ENCODE results near the gene SRSF3. TPM values are rescaled to one million over a fixed set of nuclear protein-coding genes. Genes with fewer than 3 reads are reported as not detected.

Gene SRSF3
- total and polyA plus RNA-seq, 7 donors, result 101 to 292 (median 144) TPM

- intact Hi-C loops (cut with DNase I), result loop anchor here (1.0 to 5.0 kb wide), 5 partner anchors 31 to 133 kb away; partner anchors contain the start of genes KCTD20, PXT1 and SRSF3
- 45 to 50% methylated on average over 13 of the region's 13 CpGs for WGBS, 2 donors
Observed at GRCh38 chr6:36547646-36548400, 46.3 kb upstream of the SRSF3 start.

GRCh38 chr6:36548401-36548743 lies 45.8 kb upstream of the SRSF3 start:
- 90 to 93% methylated on average over 2 of the region's 2 CpGs for WGBS, 2 donors
- no peak for DNase-seq
- Histone ChIP-seq H3K9me3 (no peaks in the 10 kb centered on the region), H3K27ac (no peak overlapping the region), H3K27me3 (no peaks in the 10 kb centered on the region), H3K4me3 (no peak overlapping the region), H3K4me1 (peaks cover 0 to 37% (median 32%) of the 10 kb centered on the region in 4 donors), H3K36me3 (no peaks in the 10 kb centered on the region)
- no peak for TF ChIP-seq CTCF (IDR thresholded peaks at IDR 0.05)
- no peak for TF ChIP-seq POLR2AphosphoS5 (IDR thresholded peaks at IDR 0.05)
- no peak for TF ChIP-seq POLR2A (IDR thresholded peaks at IDR 0.05)
- no peak for TF ChIP-seq EP300 (IDR thresholded peaks at IDR 0.05)
- intact Hi-C loops (cut with DNase I), result loop anchor here (5.0 kb wide), 1 partner anchor 106 kb away; the partner anchor contains the start of genes KCTD20 and PXT1

More at GRCh38 chr6:36547646-36548400, 46.3 kb upstream of the SRSF3 start:
- Histone ChIP-seq H3K4me1 (peaks cover 0 to 42% (median 38%) of the 10 kb centered on the region in 4 donors), H3K27ac (peak overlapping the region; percentile 95 to 100 (median 99)), H3K36me3 (no peaks in the 10 kb centered on the region), H3K9me3 (no peaks in the 10 kb centered on the region), H3K4me3 (peak overlapping the region; percentile 90 to 99 (median 97)), H3K27me3 (no peaks in the 10 kb centered on the region)
- TF ChIP-seq CTCF (IDR thresholded peaks at IDR 0.05), result no peak
- no peak for TF ChIP-seq EP300 (IDR thresholded peaks at IDR 0.05)
- TF ChIP-seq POLR2AphosphoS5 (IDR thresholded peaks at IDR 0.05), result no peak
- TF ChIP-seq POLR2A (IDR thresholded peaks at IDR 0.05), result no peak
- no peak for DNase-seq

DNA sequence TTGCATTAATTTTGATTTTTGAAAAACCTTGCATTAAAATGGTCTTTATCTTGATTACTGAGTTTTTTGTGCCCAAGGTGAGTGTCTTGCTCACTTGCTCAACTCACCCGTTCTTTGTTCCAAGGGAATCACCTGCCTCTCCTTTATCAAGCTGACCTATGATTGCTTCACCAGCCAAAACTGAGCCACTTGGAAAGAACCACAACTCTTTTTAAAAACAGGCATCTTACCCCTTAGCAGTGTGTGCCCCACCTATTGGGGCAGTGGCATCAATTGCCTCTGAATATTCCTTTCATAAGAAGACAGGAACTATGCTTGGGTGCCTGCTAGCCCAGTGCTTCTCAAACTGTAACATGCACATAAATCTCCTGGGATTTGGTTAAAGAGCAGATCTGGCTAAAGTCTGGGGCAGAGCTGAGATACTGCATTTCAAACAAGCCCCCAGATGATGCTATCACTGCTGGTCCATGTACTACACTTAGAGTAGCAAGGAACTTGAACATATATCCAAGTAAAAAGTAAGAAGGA lies 43.6 kb upstream of the SRSF3 start:
- no peaks in the 10 kb centered on the region for H3K27me3 ChIP-seq
- H3K36me3 ChIP-seq, result no peaks in the 10 kb centered on the region
- peaks cover 0 to 20% (median 17%) of the 10 kb centered on the region in 4 donors for H3K4me1 ChIP-seq
- intact Hi-C loops (cut with DNase I), result no loop called here
- no peak for DNase-seq
- no peak overlapping the region for H3K4me3 ChIP-seq
- 74 to 87% methylated on average over 1 of the region's 1 CpG for WGBS, 2 donors
- TF ChIP-seq CTCF (IDR thresholded peaks at IDR 0.05) (no peak), EP300 (IDR thresholded peaks at IDR 0.05) (no peak), POLR2AphosphoS5 (IDR thresholded peaks at IDR 0.05) (no peak), POLR2A (IDR thresholded peaks at IDR 0.05) (no peak)
- H3K27ac ChIP-seq, result no peak overlapping the region
- no peaks in the 10 kb centered on the region for H3K9me3 ChIP-seq

DNA sequence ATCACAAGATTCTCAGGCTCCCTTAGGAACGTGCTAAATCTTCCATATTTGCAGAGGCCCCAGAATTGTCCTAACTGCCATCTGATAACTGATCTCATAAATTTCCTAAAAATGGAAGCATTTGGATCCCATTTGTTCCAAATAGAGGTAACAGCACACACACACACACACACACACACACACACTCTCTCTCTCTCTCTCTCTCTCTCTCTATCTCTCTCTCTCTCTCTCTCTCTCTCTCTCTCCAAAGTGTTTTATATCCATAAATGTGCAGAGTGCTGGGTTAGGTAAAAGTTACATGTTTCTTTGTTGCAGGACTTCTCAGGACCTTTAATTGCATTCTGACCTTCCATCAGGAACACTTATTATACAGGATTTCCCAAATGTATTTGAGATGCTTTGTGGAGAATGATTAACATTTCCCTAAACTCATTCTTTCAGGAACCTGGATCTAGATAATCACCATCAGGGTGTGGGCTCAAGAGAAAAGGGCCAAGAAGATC lies 38.4 kb upstream of the SRSF3 start:
- TF ChIP-seq CTCF (IDR thresholded peaks at IDR 0.05), result no peak
- Histone ChIP-seq H3K4me1 (peaks cover 0 to 7% (median 5%) of the 10 kb centered on the region in 4 donors), H3K27ac (peak overlapping the region in 1 of 4 donors; percentile 61), H3K27me3 (no peaks in the 10 kb centered on the region), H3K4me3 (no peak overlapping the region), H3K36me3 (no peaks in the 10 kb centered on the region), H3K9me3 (no peaks in the 10 kb centered on the region)
- 38 to 63% methylated on average over 1 of the region's 1 CpG for WGBS, 2 donors
- DNase-seq, result no peak
- intact Hi-C loops (cut with DNase I), result no loop called here

Data from sigmoid colon (tissue), 7 donors.